CD4-positive, alpha-beta T cell (primary cell): ENCODE results near the gene KRT2. TPM values are rescaled to one million over a fixed set of nuclear protein-coding genes. Genes with fewer than 3 reads are reported as not detected.

Source experiments
- ATAC-seq: fragments of 200-7000 bp; cut with Tn5 transposase; one replicate; pipeline ENCODE4 v1.10.0; 2022; ENCODE audit warnings: mild to moderate bottlenecking; ENCODE audit not compliant: poor library complexity
- CTCF ChIA-PET: fragments of 350-600 bp; sonication (Branson Sonifier 250); formaldehyde crosslinking; loops from one replicate; lab custom pipeline; 2021; ENCODE audit warnings: antibody characterized with exemption, inconsistent platforms; lab: Charles Lee
- POLR2A ChIA-PET: fragments of 350-600 bp; sonication (Branson Sonifier 250); formaldehyde crosslinking; loops from one replicate; lab custom pipeline; 2021; ENCODE audit warnings: antibody characterized with exemption, inconsistent platforms; lab: Charles Lee
- DNase-seq, 14 experiments: peaks; one replicate each; pipeline ENCODE4 v3.0.0-alpha.2; 2013 to 2020; ENCODE audit warnings: mixed read lengths in 2 of 14
- H3K27ac ChIP-seq, 2 donors: one replicate each; pipeline versions ENCODE4 v1.5.1 to v1.7.0; 2013; ENCODE audit warnings: low read length in 2 of 2, low read depth in 1 of 2, mild to moderate bottlenecking in 1 of 2
- H3K27me3 ChIP-seq, 2 experiments: 1 replicate in 1 of 2; 2 replicates in 1 of 2; pipeline versions ENCODE4 v1.6.1 to v1.7.0; 2013; ENCODE audit warnings: low read length in 2 of 2, control low read depth in 1 of 2, mild to moderate bottlenecking in 1 of 2, moderate library complexity in 1 of 2; ENCODE audit not compliant: insufficient read depth in 2 of 2, control insufficient read depth in 1 of 2
- H3K36me3 ChIP-seq: one replicate; pipeline ENCODE4 v1.6.1; 2013; ENCODE audit warnings: low read length, control low read depth; ENCODE audit not compliant: insufficient read depth
- H3K4me1 ChIP-seq: one replicate; pipeline ENCODE4 v1.6.1; 2013; ENCODE audit warnings: low read length, control low read depth; ENCODE audit not compliant: insufficient read depth
- H3K4me3 ChIP-seq: one replicate; pipeline ENCODE4 v1.5.1; 2013; ENCODE audit warnings: mild to moderate bottlenecking, low read length, moderate library complexity
- H3K9me3 ChIP-seq, 2 experiments: 1 replicate in 1 of 2; 2 replicates in 1 of 2; pipeline versions ENCODE4 v1.6.1 to v1.7.0; 2013; ENCODE audit warnings: low read length in 2 of 2, mild to moderate bottlenecking in 2 of 2, control low read depth in 1 of 2, moderate library complexity in 1 of 2; ENCODE audit not compliant: control insufficient read depth in 1 of 2, insufficient read depth in 1 of 2
- H3K27ac Mint-ChIP-seq: one replicate; pipeline ENCODE4 v1.8.0; 2020; ENCODE audit warnings: mixed read lengths
- H3K27me3 Mint-ChIP-seq: one replicate; pipeline ENCODE4 v1.8.0; 2021; ENCODE audit warnings: mixed read lengths
- H3K36me3 Mint-ChIP-seq: one replicate; pipeline ENCODE4 v1.8.0; 2021; ENCODE audit warnings: low read depth, mixed read lengths
- H3K4me1 Mint-ChIP-seq: one replicate; pipeline ENCODE4 v1.8.0; 2021; ENCODE audit warnings: low read depth, mixed read lengths
- H3K4me3 Mint-ChIP-seq: one replicate; pipeline ENCODE4 v1.8.0; 2020; ENCODE audit warnings: mild to moderate bottlenecking, mixed read lengths
- H3K9me3 Mint-ChIP-seq: one replicate; pipeline ENCODE4 v1.8.0; 2020; ENCODE audit warnings: mixed read lengths
- CTCF ChIP-seq: fragments of 200-600 bp; IDR thresholded peaks from one replicate; pipeline ENCODE4 v1.8.0; 2022; ENCODE audit warnings: antibody characterized with exemption, mild to moderate bottlenecking
- intact Hi-C, 2 experiments: fragments of 100-400 bp; cut with DNase I in 1 of 2; cut with micrococcal nuclease in 1 of 2; formaldehyde crosslinking; loops; one replicate each; pipeline versions ENCODE4 v1.15.1 to v1.9.0; 2023 to 2025; cut with DNase I, micrococcal nuclease
- total RNA-seq, 174 experiments: library from RNA in 2 of 174; stranded (reverse) in 2 of 174; gene quantifications; one replicate each; pipeline ENCODE4 v1.2.3 and lab custom pipeline; 2021 to 2026

Gene KRT2
- total RNA-seq, 2 experiments from 2014 or later = 1.7 to 2.1 TPM

GRCh38 chr12:52661668-52662067, 9.7 kb upstream of the KRT2 start:
- no peak overlapping the region for H3K4me3 Mint-ChIP-seq
- POLR2A ChIA-PET = no interaction called here
- CTCF ChIA-PET = no interaction called here

GRCh38 chr12:52660934-52661499, 9.0 kb upstream of the KRT2 start:
- CTCF ChIA-PET = no interaction called here
- no peaks in the 10 kb centered on the region for H3K9me3 Mint-ChIP-seq
- DNase-seq = no peak
- no peak for ATAC-seq
- H3K4me3 Mint-ChIP-seq = no peak overlapping the region
- Histone ChIP-seq H3K9me3 (no peaks in the 10 kb centered on the region), H3K4me1 (peaks cover 8% of the 10 kb centered on the region), H3K4me3 (no peak overlapping the region), H3K27ac (no peak overlapping the region), H3K36me3 (no peaks in the 10 kb centered on the region), H3K27me3 (no peaks in the 10 kb centered on the region)
- TF ChIP-seq CTCF = no peak
- H3K27ac Mint-ChIP-seq = no peak overlapping the region
- POLR2A ChIA-PET = no interaction called here
- peaks cover 28% of the 10 kb centered on the region for H3K4me1 Mint-ChIP-seq
- no peaks in the 10 kb centered on the region for H3K27me3 Mint-ChIP-seq
- no peaks in the 10 kb centered on the region for H3K36me3 Mint-ChIP-seq
- intact Hi-C loops = no loop called here

More at GRCh38 chr12:52661668-52662067, 9.7 kb upstream of the KRT2 start:
- TF ChIP-seq CTCF = no peak
- H3K4me1 ChIP-seq = peaks cover 8% of the 10 kb centered on the region
- DNase-seq (no peak), ATAC-seq (no peak)
- intact Hi-C loops = no loop called here
- no peaks in the 10 kb centered on the region for H3K36me3 Mint-ChIP-seq
- H3K9me3 Mint-ChIP-seq = no peaks in the 10 kb centered on the region
- no peak overlapping the region for H3K27ac ChIP-seq
- H3K27me3 Mint-ChIP-seq = no peaks in the 10 kb centered on the region
- H3K9me3 ChIP-seq = no peaks in the 10 kb centered on the region
- no peaks in the 10 kb centered on the region for H3K36me3 ChIP-seq
- no peak overlapping the region for H3K4me3 ChIP-seq
- no peaks in the 10 kb centered on the region for H3K27me3 ChIP-seq
- no peak overlapping the region for H3K27ac Mint-ChIP-seq
- peaks cover 22% of the 10 kb centered on the region for H3K4me1 Mint-ChIP-seq

GRCh38 chr12:52659951-52660350, 7.9 kb upstream of the KRT2 start:
- Histone ChIP-seq H3K27ac (no peak overlapping the region), H3K27me3 (no peaks in the 10 kb centered on the region), H3K36me3 (no peaks in the 10 kb centered on the region), H3K4me3 (no peak overlapping the region), H3K9me3 (no peaks in the 10 kb centered on the region), H3K4me1 (peaks cover 8% of the 10 kb centered on the region)
- POLR2A ChIA-PET = no interaction called here
- Mint-ChIP-seq H3K27me3 (no peaks in the 10 kb centered on the region), H3K36me3 (no peaks in the 10 kb centered on the region), H3K4me1 (peaks cover 32% of the 10 kb centered on the region), H3K9me3 (no peaks in the 10 kb centered on the region), H3K27ac (no peak overlapping the region), H3K4me3 (no peak overlapping the region)
- ATAC-seq = no peak
- no peak for TF ChIP-seq CTCF
- intact Hi-C loops = no loop called here
- CTCF ChIA-PET = no interaction called here
- no peak for DNase-seq
